Suprapubic skin (tissue), 4 donors: Measurements from ENCODE around the gene EBF4.

Experiments used
- CTCF ChIP-seq, 2 donors: fragments of 200-600 bp in 1 of 2; fragments of 450-650 bp in 1 of 2; sonication (generic) in 1 of 2; IDR thresholded peaks; one replicate each; pipeline ENCODE4 v1.5.1; 2016 to 2019; ENCODE audit warnings: antibody characterized with exemption in 2 of 2, mild to moderate bottlenecking in 1 of 2, moderate library complexity in 1 of 2
- EP300 ChIP-seq: sonication (generic); formaldehyde crosslinking; IDR thresholded peaks from one replicate; pipeline ENCODE4 v1.6.1; 2017; ENCODE audit warnings: antibody characterized with exemption
- POLR2A ChIP-seq, 2 donors: fragments of 450-650 bp; IDR thresholded peaks; one replicate each; pipeline ENCODE4 v1.6.1; 2017; ENCODE audit warnings: antibody characterized with exemption in 2 of 2, mild to moderate bottlenecking in 2 of 2, moderate library complexity in 2 of 2
- POLR2AphosphoS5 ChIP-seq, 3 donors: sonication (generic); formaldehyde crosslinking; IDR thresholded peaks; one replicate each; pipeline ENCODE4 v1.6.1; 2017; ENCODE audit warnings: antibody characterized with exemption in 3 of 3

DNA sequence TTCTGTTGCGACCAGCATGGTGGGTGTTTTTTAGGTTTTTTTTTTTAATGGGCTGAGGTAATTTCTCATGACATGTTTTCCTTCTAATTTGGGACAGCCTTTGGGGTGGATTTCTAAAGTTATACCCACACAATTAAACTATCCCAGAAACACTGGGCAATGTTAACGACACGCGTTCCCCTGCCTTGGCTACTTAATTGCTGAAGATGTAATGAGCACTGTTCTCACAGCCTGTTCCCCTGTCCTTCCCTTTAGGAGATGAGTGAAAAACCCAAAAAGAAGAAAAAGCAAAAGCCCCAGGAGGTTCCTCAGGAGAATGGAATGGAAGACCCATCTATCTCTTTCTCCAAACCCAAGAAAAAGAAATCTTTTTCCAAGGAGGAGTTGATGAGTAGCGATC is 34.9 kb upstream of the EBF4 start:
- no peak for TF ChIP-seq CTCF (IDR thresholded peaks at IDR 0.05)
- no peak for TF ChIP-seq POLR2AphosphoS5 (IDR thresholded peaks at IDR 0.05)
- no peak for TF ChIP-seq POLR2A (IDR thresholded peaks at IDR 0.05)
- TF ChIP-seq EP300, result no peak
